ENCODE results near the gene FAM98A. TPM values are rescaled to one million over a fixed set of nuclear protein-coding genes. Genes with fewer than 3 reads are reported as not detected.

FAM98A gene
- total and polyA plus RNA-seq, 2 of the 4 experiments (the other 2 are of a cell fraction), result 113 to 131 TPM

GRCh38 chr2:33606622-33607021 lies 7.5 kb upstream of the FAM98A start:
- whole genome bisulfite sequencing, 2 experiments (ENCODE audit: extremely low coverage in 2 of 2, insufficient read length in 1 of 2), result no CpG with 5 or more reads among the region's 7 CpGs

More at GRCh38 chr2:33606622-33607021, 7.5 kb upstream of the FAM98A start:
- H3K18ac ChIP-seq (ENCODE audit: low read depth, low read length), result no peak overlapping the region
- CTCF ChIA-PET, result no interaction called here
- BruUV-seq (replicated peaks), result no TSS peak
- peaks cover 4% of the 10 kb centered on the region; the same call in 1 of the 2 replicates for H3K9me1 ChIP-seq (ENCODE audit: insufficient read depth, low read length)
- intact Hi-C loops (cut with micrococcal nuclease), result no loop called here
- H3K56ac ChIP-seq (ENCODE audit: extremely low read depth, insufficient read depth, low read length), result no peak overlapping the region
- no peak overlapping the region for H4K91ac ChIP-seq (ENCODE audit: insufficient read depth, low read depth, low read length)
- no peak overlapping the region for H3K4ac ChIP-seq (ENCODE audit: low read depth, low read length)
- DNase-seq, result no peak
- H3K14ac ChIP-seq (replicated peaks; ENCODE audit: low read depth, low read length), result no peak overlapping the region
- no peak overlapping the region for H4K5ac ChIP-seq (ENCODE audit: low read depth, low read length)
- no peak overlapping the region for H3K4me2 ChIP-seq (ENCODE audit: low read depth, low read length)
- no peak overlapping the region for H2AFZ ChIP-seq (replicated peaks; ENCODE audit: low read length, poor library complexity)
- no peaks in the 10 kb centered on the region for H4K20me1 ChIP-seq (ENCODE audit: insufficient read depth, low read length)
- no peak overlapping the region for H3K23ac ChIP-seq (ENCODE audit: low read depth, low read length)
- no peak overlapping the region for H3K27ac ChIP-seq (ENCODE audit: insufficient read depth, low read length)
- in situ Hi-C loops (cut with MboI; ENCODE audit: low sequenced_read_pairs), result no loop called here
- H2AK5ac ChIP-seq (ENCODE audit: low read depth, low read length), result no peak overlapping the region
- H3K9ac ChIP-seq (ENCODE audit: low read depth, low read length), result no peak overlapping the region
- no peak overlapping the region for H4K8ac ChIP-seq (ENCODE audit: low read depth in 2 of 2, low read length in 2 of 2)
- H2BK15ac ChIP-seq (ENCODE audit: low read depth, low read length), result no peak overlapping the region
- H2AK9ac ChIP-seq (replicated peaks; ENCODE audit: low read depth, low read length, poor library complexity), result no peak overlapping the region
- no peak for ATAC-seq (ENCODE audit: low read depth)
- H3K4me1 ChIP-seq (ENCODE audit: control insufficient read depth, insufficient read depth, low read length), result peaks cover 3% of the 10 kb centered on the region; the same call in 1 of the 2 replicates
- no peaks in the 10 kb centered on the region for H3K27me3 ChIP-seq (ENCODE audit: control insufficient read depth, insufficient read depth, low read length)
- H3K79me1 ChIP-seq (ENCODE audit: low read depth in 1 of 2, low read length in 2 of 2), result no peaks in the 10 kb centered on the region
- H2BK120ac ChIP-seq (ENCODE audit: low read depth, low read length), result no peak overlapping the region
- no peak overlapping the region for H3K4me3 ChIP-seq (ENCODE audit: insufficient read depth, low read depth, low read length)
- no peaks in the 10 kb centered on the region for H3K36me3 ChIP-seq (ENCODE audit: control insufficient read depth, insufficient read depth, low read length)
- H2BK5ac ChIP-seq (ENCODE audit: low read depth, low read length, poor library complexity, severe bottlenecking), result no peak overlapping the region
- dilution Hi-C loops (cut with HindIII; ENCODE audit: low sequenced_read_pairs, unreplicated experiment), result no loop called here
- TF ChIP-seq SMC3 (IDR thresholded peaks at IDR 0.05; ENCODE audit: low read depth, low read length) (no peak), ELK1 (IDR thresholded peaks at IDR 0.05; ENCODE audit: borderline replicate concordance, low read depth, low read length) (no peak)
- H3K9me3 ChIP-seq (ENCODE audit: control insufficient read depth, insufficient read depth, low read length), result no peaks in the 10 kb centered on the region
- no peak overlapping the region for H2BK20ac ChIP-seq (ENCODE audit: low read depth, low read length)
- POLR2A ChIA-PET (ENCODE audit: unreplicated experiment), result no interaction called here

All from IMR-90 (cell line).